Measurements from ENCODE around the gene FRS2. TPM values are rescaled to one million over a fixed set of nuclear protein-coding genes. Genes with fewer than 3 reads are reported as not detected.

FRS2 gene
- total RNA-seq, 2 donors from 2014 or later: 4.9 to 14.3 TPM

GRCh38 chr12:69613351-69613750 lies 143.2 kb downstream of the FRS2 start:
- Histone ChIP-seq H3K4me1 (no peaks in the 10 kb centered on the region), H3K4me3 (no peak overlapping the region), H3K36me3 (replicated peaks in 1 of 2; ENCODE audit: insufficient read depth in 1 of 2, low read depth in 2 of 2) (no peaks in the 10 kb centered on the region), H3K27me3 (no peaks in the 10 kb centered on the region), H3K27ac (no peak overlapping the region), H3K9me3 (no peaks in the 10 kb centered on the region)
- TF ChIP-seq CTCF (IDR thresholded peaks at IDR 0.05) (no peak), POLR2A (IDR thresholded peaks at IDR 0.05) (no peak)
- intact Hi-C loops (cut with DNase I): no loop called here
- DNase-seq (no peak), ATAC-seq (no peak)

GRCh38 chr12:69616025-69616424 lies 145.8 kb downstream of the FRS2 start:
- Histone ChIP-seq H3K27me3 (no peaks in the 10 kb centered on the region), H3K4me3 (no peak overlapping the region), H3K9me3 (no peaks in the 10 kb centered on the region), H3K36me3 (replicated peaks in 1 of 2; ENCODE audit: insufficient read depth in 1 of 2, low read depth in 2 of 2) (no peaks in the 10 kb centered on the region), H3K4me1 (no peaks in the 10 kb centered on the region), H3K27ac (no peak overlapping the region)
- 76 to 84% methylated on average over 11 to 14 of the region's 14 CpGs for WGBS, 2 donors
- no peak for ATAC-seq
- DNase-seq: no peak
- intact Hi-C loops (cut with DNase I): no loop called here
- no peak for TF ChIP-seq POLR2A (IDR thresholded peaks at IDR 0.05)
- TF ChIP-seq CTCF (IDR thresholded peaks at IDR 0.05): no peak

GRCh38 chr12:69619050-69619449 lies 148.9 kb downstream of the FRS2 start:
- Histone ChIP-seq H3K9me3 (no peaks in the 10 kb centered on the region), H3K27ac (no peak overlapping the region), H3K36me3 (replicated peaks in 1 of 2; ENCODE audit: insufficient read depth in 1 of 2, low read depth in 2 of 2) (no peaks in the 10 kb centered on the region), H3K27me3 (no peaks in the 10 kb centered on the region), H3K4me1 (peaks cover 7% of the 10 kb centered on the region), H3K4me3 (no peak overlapping the region)
- ATAC-seq: no peak
- no peak for DNase-seq
- intact Hi-C loops (cut with DNase I): no loop called here
- WGBS, 2 donors: 75 to 77% methylated on average over 6 of the region's 6 CpGs
- no peak for TF ChIP-seq POLR2A (IDR thresholded peaks at IDR 0.05)
- TF ChIP-seq CTCF (IDR thresholded peaks at IDR 0.05): no peak

- Histone ChIP-seq H3K27me3 (no peaks in the 10 kb centered on the region), H3K9me3 (no peaks in the 10 kb centered on the region), H3K36me3 (replicated peaks in 1 of 2; ENCODE audit: insufficient read depth in 1 of 2, low read depth in 2 of 2) (no peaks in the 10 kb centered on the region), H3K4me1 (peaks cover 11% of the 10 kb centered on the region), H3K4me3 (no peak overlapping the region), H3K27ac (no peak overlapping the region)
- TF ChIP-seq POLR2A (IDR thresholded peaks at IDR 0.05) (no peak), CTCF (IDR thresholded peaks at IDR 0.05) (no peak)
- intact Hi-C loops (cut with DNase I): no loop called here
- DNase-seq: no peak
- ATAC-seq: no peak
- 84 to 91% methylated on average over 4 of the region's 4 CpGs for WGBS, 2 donors
These were observed 149.9 kb downstream of the FRS2 start for GRCh38 chr12:69620077-69620476.

GRCh38 chr12:69620921-69621320 lies 150.7 kb downstream of the FRS2 start:
- intact Hi-C loops (cut with DNase I): no loop called here
- Histone ChIP-seq H3K4me3 (no peak overlapping the region), H3K27ac (no peak overlapping the region), H3K36me3 (replicated peaks in 1 of 2; ENCODE audit: insufficient read depth in 1 of 2, low read depth in 2 of 2) (no peaks in the 10 kb centered on the region), H3K4me1 (peaks cover 11% of the 10 kb centered on the region), H3K27me3 (no peaks in the 10 kb centered on the region), H3K9me3 (no peaks in the 10 kb centered on the region)
- ATAC-seq: no peak
- 63 to 71% methylated on average over 2 of the region's 2 CpGs for WGBS, 2 donors
- no peak for DNase-seq
- TF ChIP-seq CTCF (IDR thresholded peaks at IDR 0.05): no peak
- no peak for TF ChIP-seq POLR2A (IDR thresholded peaks at IDR 0.05)
